GM19372 (cell line): ENCODE measurements around the gene HMGN5.
A peak's percentile ranks its signal among the peaks of the same experiment; 100 is the strongest.

ENCODE experiments used
- ATAC-seq: cut with Tn5 transposase; IDR thresholded peaks from one replicate; pipeline ENCODE4 v1.9.1; 2021; ENCODE audit warnings: mild to moderate bottlenecking, low read depth, moderate library complexity; ENCODE audit not compliant: unreplicated experiment

The HMGN5 gene

DNA sequence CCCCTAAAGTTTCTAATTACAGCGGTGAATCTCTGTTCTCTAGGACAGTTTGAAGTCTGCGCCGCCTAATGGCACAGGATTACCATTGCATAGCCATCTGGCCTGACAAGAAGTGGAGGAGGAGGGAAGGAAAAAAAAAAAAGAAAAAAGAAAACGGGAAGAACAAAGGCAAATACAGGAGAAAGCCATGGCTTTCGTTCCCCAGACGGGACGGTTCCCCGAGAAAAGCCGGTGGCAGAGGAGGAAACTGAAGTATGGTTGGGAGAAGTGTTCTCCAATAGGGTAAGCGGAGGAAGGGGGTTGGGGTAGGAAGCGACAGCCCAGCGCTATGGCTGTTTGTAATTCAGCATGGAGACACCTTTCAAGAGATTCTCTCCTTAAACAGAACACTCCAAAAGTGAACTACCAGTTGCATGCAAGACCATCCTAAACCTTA is 80.8 kb downstream of the HMGN5 start:
- peak; percentile 59 for ATAC-seq

DNA sequence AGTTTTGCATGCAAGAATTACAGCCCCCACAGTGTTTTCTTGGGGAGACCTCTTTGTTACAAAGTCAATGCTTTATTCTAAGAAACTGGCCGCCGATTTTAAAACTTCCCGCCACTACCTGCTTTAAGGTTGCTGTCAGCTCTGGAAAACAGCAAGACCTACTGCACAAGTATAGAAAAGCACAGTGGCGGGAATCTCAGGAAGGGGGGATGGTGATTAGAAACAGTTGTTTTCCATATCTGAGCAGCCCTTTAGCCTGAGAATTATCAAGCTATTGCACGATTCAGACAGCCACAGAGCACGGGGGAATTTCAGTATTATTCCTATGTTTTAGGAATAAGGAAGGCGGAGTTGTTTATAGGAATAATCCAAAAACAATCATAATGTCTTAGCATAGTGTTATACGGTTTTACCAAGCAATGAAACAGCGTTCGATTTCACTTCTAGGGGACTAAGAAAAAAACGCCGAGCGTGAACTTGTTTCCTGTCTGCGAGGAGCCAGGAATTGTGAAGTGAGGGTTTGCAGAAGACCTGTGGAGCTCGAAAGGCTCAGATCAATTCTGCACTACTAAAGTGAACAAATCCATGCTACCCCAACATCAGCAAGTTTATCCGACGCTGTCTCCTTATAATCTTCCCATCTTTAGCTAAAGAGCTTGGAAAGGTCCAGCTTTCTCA is 81.3 kb downstream of the HMGN5 start:
- peak; percentile 28 for ATAC-seq

DNA sequence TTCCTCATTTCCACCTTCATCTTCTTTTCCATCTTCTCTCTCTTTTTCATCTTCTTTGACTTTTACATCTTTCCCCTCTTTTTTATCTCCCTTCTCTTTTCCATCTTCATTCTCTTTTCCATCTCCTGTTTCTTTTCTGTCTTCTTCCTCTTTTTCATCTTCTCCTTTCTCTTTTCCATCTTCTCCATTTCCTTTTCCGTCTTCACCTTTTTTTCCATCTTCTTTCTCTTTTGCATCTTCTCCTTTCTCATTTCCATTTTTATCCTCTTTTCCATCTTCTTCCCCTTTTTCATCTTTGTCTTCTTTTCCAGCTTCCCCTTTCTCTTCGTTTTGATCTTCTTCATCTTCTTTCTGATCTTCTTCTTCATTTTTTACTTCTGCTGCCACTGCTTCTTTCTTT is 87.0 kb downstream of the HMGN5 start:
- no peak for ATAC-seq

DNA sequence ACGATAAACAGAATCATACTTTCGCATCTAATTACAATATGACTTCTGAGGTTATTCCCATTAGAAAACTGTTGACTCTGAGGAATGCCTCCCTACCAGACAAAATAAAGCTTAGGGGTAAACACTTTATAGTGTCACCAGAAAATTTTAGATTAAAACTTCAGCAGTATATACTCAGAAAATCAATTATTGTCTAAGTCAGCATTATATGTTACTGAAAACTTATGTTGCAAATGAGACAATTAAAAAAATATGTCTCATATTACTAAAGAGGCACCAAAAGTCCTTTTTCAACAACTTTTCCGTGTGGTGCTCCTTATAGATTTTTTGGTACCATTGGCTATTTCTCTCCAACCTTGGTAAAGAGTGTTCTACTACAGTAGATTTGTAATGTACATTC is 91.4 kb downstream of the HMGN5 start:
- no peak for ATAC-seq

DNA sequence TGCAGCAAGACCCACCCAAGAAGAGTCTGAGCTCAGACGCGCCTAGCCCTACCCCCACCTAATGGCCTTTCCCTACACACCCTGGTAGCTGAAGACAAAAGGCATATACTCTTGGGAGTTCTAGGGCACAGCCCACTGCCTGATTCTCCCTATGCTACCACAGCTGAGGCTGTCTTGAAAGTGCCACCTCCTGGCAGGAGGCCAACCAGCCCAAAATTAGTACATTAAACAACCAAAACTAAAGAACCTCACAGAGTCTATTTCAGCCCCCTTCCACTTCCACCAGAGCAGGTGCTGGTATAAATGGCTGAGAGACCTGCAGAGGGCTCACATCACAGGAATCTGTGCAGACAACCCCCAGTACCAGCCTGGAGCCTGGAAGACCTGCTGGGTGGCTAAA is 119.1 kb downstream of the HMGN5 start:
- no peak for ATAC-seq
